Heart right ventricle (tissue), 16 donors: ENCODE data around the gene SRC. TPM values are rescaled to one million over a fixed set of nuclear protein-coding genes. Genes with fewer than 3 reads are reported as not detected.

ENCODE experiments used
- ATAC-seq, 8 donors: fragments of 200-7000 bp; cut with Tn5 transposase; one replicate each; pipeline ENCODE4 v1.9.1; 2020; ENCODE audit warnings: mild to moderate bottlenecking in 8 of 8, moderate library complexity in 8 of 8, moderate number of reproducible peaks in 1 of 8
- DNase-seq, 2 donors: peaks; one replicate each; pipeline ENCODE4 v3.0.0-alpha.2; 2020
- H3K27ac ChIP-seq, 10 donors: fragments of 200-600 bp; sonication (generic) in 2 of 10; one replicate each; pipeline versions ENCODE4 v1.5.0 to v1.8.0; 2020 to 2022; ENCODE audit warnings: mild to moderate bottlenecking in 3 of 10
- H3K27me3 ChIP-seq, 7 donors: fragments of 200-600 bp; one replicate each; pipeline ENCODE4 v1.8.0; 2021 to 2022; ENCODE audit warnings: mild to moderate bottlenecking in 2 of 7
- H3K36me3 ChIP-seq, 9 donors: fragments of 200-600 bp; sonication (generic) in 1 of 9; one replicate each; pipeline versions ENCODE4 v1.5.0 to v1.8.0; 2020 to 2022; ENCODE audit warnings: mild to moderate bottlenecking in 2 of 9
- H3K4me1 ChIP-seq, 9 donors: fragments of 200-600 bp; sonication (generic) in 1 of 9; one replicate each; pipeline versions ENCODE4 v1.5.0 to v1.8.0; 2020 to 2022; ENCODE audit warnings: mild to moderate bottlenecking in 4 of 9
- H3K4me3 ChIP-seq, 10 donors: fragments of 200-600 bp; sonication (generic) in 2 of 10; one replicate each; pipeline versions ENCODE4 v1.5.0 to v1.8.0; 2020 to 2022; ENCODE audit warnings: mild to moderate bottlenecking in 7 of 10, moderate library complexity in 2 of 10
- H3K9me3 ChIP-seq, 11 donors: fragments of 200-600 bp in 10 of 11; sonication (generic) in 2 of 11; one replicate each; pipeline versions ENCODE4 v1.5.0 to v1.8.0; 2013 to 2022; ENCODE audit warnings: mild to moderate bottlenecking in 2 of 11, control low read depth in 1 of 11, moderate library complexity in 1 of 11
- CTCF ChIP-seq, 9 donors: fragments of 200-600 bp; sonication (generic) in 2 of 9; IDR thresholded peaks; one replicate each; pipeline versions ENCODE4 v1.5.0 to v1.8.0; 2021 to 2022; ENCODE audit warnings: antibody characterized with exemption in 9 of 9, mild to moderate bottlenecking in 5 of 9, moderate library complexity in 1 of 9
- WGBS, 2 donors: extraction: QIAGEN DNeasy Blood & Tissue Kit; methylation state at CpG; one replicate each; pipeline ENCODE4 v1.1.7; 2013; ENCODE audit warnings: inconsistent platforms in 1 of 2; 5-methylcytosine and 5-hydroxymethylcytosine counted together
- intact Hi-C, 10 donors: fragments of 100-400 bp; cut with DNase I; formaldehyde crosslinking; loops; one replicate each; pipeline versions ENCODE4 v1.11.1 to v1.14.2; 2022
- polyA plus RNA-seq, 2 donors: library from polyadenylated mRNA; stranded (reverse); fragments of 200-250 nt; gene quantifications; one replicate each; pipeline ENCODE4 v1.2.3, GENCODE V29; 2013
- total RNA-seq, 10 donors: library from RNA; stranded (reverse); fragmentation: NEBNext Ultra II Directional in 3 of 10; extraction: Animal tissue kit (Norgen Biotek cat#: 25700) in 3 of 10; gene quantifications; one replicate each; pipeline versions ENCODE4 v1.2.1 to v1.2.4, GENCODE V29; 2021 to 2023
- donor health status: Arrhythmogenic right ventricular cardiomyopathy.
- donor health status: ischemic (EF 13 %, LVEDD 7.1; RV severe dilation, severe dysfunction).
- donor health status: healthy with polysubstance abuse.
- donor health status: DM: no; HTN: yes; CAD: no.
- donor health status: DM: no; HTN: no; CAD: no.
- donor health status: ischemic (EF 25% LVEDD 6.9; RV normal size, moderate dysfunction).
- donor health status: ischemic (EF 25% LVEDD 5.7; RV mildly dilated, moderate dysfunction).
- donor health status: healthy.
- donor health status: DM: yes; HTN: yes; CAD: no.
- donor health status: Ischemic cardiomyopathy.
- donor health status: ischemic (EF 35%, LVEDD 5.7; RV mildly dilated, moderate dysfunction).
- donor health status: nonischemic (EF 11% LVEDD 7.7; RV severe dilation, severe dysfunction).
- donor health status: DM: yes; HTN: yes; CAD: no.
- donor health status: PGD.
- donor health status: ischemic (EF 29% LVEDD 5.4; RV normal size, mild dysfunction).
- donor health status: nonischemic (EF 23%, LVEDD 6.1; RV moderate dilation, normal function).

Gene SRC
- total and polyA plus RNA-seq, 12 donors, result 1.9 to 10.8 (median 4.2) TPM

DNA sequence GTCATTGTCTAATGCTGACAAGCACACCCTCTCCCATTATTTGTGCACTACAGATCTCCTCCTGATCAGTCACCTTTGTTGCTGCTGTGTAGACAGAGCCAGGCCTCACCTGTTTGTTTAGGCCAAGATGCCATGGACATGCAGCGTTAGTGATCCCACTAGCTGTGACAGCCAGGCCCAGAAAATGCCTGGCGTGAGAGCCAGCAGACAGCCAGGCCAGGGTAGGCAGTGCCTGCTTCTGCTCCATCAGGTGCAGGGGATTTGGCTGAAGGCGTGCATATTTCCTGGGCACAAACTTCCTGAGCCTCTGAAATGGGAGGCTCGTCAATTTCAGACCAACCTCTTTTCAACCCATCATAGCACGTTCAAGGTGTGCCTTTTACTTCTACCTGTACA lies 29.2 kb upstream of the SRC start:
- H3K27ac ChIP-seq, result no peak overlapping the region
- peaks cover 0 to 39% (median 0%) of the 10 kb centered on the region in 9 donors for H3K36me3 ChIP-seq
- WGBS, 2 donors, result 96% methylated on average over 5 of the region's 5 CpGs
- H3K27me3 ChIP-seq, result no peaks in the 10 kb centered on the region
- no peak for TF ChIP-seq CTCF (IDR thresholded peaks at IDR 0.05)
- no peak for DNase-seq
- peaks cover 0 to 51% (median 28%) of the 10 kb centered on the region in 9 donors for H3K4me1 ChIP-seq
- ATAC-seq, result no peak
- intact Hi-C loops, result no loop called here
- H3K4me3 ChIP-seq, result no peak overlapping the region
- H3K9me3 ChIP-seq, result peaks cover 0 to under 1% (median 0%) of the 10 kb centered on the region in 11 donors

- Histone ChIP-seq H3K4me3 (no peak overlapping the region), H3K4me1 (peaks cover 0 to 51% (median 28%) of the 10 kb centered on the region in 9 donors), H3K27me3 (no peaks in the 10 kb centered on the region), H3K36me3 (peaks cover 0 to 34% (median 0%) of the 10 kb centered on the region in 9 donors), H3K9me3 (peaks cover 0 to 6% (median 0%) of the 10 kb centered on the region in 11 donors), H3K27ac (no peak overlapping the region)
- 84 to 88% methylated on average over 6 of the region's 6 CpGs for WGBS, 2 donors
- DNase-seq (no peak), ATAC-seq (no peak)
- intact Hi-C loops, result no loop called here
- no peak for TF ChIP-seq CTCF (IDR thresholded peaks at IDR 0.05)
Measured at GRCh38 chr20:37317316-37317715, 28.6 kb upstream of the SRC start.

GRCh38 chr20:37317994-37318640 lies 27.8 kb upstream of the SRC start:
- Histone ChIP-seq H3K4me3 (no peak overlapping the region), H3K9me3 (peaks cover 0 to 8% (median 0%) of the 10 kb centered on the region in 11 donors), H3K27me3 (no peaks in the 10 kb centered on the region), H3K4me1 (peaks cover 0 to 51% (median 27%) of the 10 kb centered on the region in 9 donors), H3K36me3 (peaks cover 0 to 30% (median 0%) of the 10 kb centered on the region in 9 donors), H3K27ac (no peak overlapping the region)
- DNase-seq (no peak), ATAC-seq (no peak)
- no peak for TF ChIP-seq CTCF (IDR thresholded peaks at IDR 0.05)
- intact Hi-C loops, result no loop called here
- WGBS, 2 donors, result 89 to 92% methylated on average over 9 of the region's 9 CpGs

- Histone ChIP-seq H3K9me3 (peaks cover 0 to 8% (median 0%) of the 10 kb centered on the region in 11 donors), H3K4me3 (no peak overlapping the region), H3K4me1 (peaks cover 0 to 42% (median 18%) of the 10 kb centered on the region in 9 donors), H3K27me3 (no peaks in the 10 kb centered on the region), H3K36me3 (peaks cover 0 to 30% (median 0%) of the 10 kb centered on the region in 9 donors), H3K27ac (no peak overlapping the region)
- no peak for TF ChIP-seq CTCF (IDR thresholded peaks at IDR 0.05)
- 64 to 72% methylated on average over 8 of the region's 8 CpGs for WGBS, 2 donors
- ATAC-seq, result no peak
- no peak for DNase-seq
- intact Hi-C loops, result no loop called here
Measured at GRCh38 chr20:37319151-37319671, 26.7 kb upstream of the SRC start.
